Putamen (tissue), 1 donor: ENCODE data around the gene IQSEC1.

ENCODE experiments used
- DNase-seq: peaks from one replicate; pipeline ENCODE4 v3.0.0-alpha.2; 2016; ENCODE audit warnings: low spot score

IQSEC1 gene

DNA sequence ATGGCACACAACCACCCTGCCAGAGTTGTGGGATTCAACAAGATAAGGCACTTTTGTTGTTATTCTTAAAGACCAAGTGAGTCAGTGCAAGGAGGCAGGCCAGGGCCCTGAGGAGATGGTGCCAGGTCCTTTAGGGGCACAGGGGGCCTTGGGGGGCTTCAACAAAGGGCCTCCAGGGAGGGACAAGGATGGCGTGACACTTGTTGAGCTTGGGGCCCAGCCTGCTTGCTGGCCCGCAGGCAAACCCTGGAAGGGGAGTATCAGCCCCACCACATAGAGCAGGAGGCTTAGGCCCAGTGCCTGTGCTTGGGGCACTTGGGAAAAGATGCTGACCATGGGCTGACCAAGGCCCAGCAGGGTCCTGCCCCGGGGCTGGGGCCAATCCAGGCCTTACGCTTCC, 5.5 kb downstream of the IQSEC1 start:
- no peak for DNase-seq

DNA sequence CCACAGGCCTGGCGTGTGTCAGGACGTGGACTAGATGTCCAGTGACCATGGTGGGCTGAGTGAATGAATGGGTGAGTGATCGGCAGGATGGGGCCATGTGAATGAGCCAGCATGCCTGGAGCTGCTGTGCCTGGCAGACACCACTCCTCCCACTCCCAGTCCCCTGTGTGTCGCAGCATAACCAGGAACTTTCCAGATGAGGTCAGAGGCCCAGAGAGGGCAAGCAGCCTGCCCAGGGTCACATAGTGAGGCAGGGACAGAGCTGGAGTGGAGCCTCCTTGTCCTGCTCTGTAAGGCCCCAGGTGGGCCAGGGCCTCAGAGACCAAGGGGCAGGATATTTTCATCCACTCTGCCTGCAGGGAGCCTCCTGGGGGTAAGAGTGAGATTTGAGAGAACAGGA, 6.4 kb downstream of the IQSEC1 start:
- DNase-seq: no peak

DNA sequence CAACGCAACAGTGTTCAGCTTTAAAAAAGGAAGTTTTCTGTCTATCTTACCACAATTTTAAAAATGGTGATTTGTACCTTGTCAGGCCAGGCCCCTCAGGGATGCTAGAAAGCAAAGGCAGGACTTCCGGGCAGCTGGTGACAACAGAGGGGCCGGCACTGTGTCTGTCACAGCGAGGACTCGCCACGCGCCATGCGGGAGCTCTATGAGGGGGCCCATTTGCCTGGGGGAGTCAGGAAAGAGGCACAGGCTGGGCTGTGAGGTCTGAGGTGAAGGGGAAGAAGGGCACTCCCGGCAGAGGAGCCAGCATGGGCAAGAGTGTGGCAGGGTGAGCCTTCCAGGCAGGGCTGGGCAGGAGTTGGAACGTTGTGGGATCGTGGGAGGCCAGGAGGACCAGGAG, 7.0 kb downstream of the IQSEC1 start:
- DNase-seq: no peak

DNA sequence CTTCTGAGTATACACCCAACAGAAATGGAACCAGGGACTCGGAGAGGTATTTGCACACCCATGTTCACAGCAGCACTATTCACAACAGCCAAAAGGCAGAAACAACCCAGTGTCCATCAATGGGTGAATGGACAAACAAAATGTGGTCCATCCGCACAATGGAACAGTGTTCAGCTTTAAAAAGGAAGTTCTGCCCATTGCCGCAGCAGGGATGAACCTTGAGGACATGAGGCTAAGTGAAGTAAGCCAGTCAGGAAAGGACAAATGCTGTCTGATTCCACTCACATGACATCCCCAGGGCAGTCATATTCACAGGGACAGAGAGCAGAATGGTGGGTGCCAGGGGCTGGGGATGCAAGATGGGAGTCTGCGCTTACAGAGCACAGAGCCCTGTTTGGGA, 7.5 kb downstream of the IQSEC1 start:
- no peak for DNase-seq

DNA sequence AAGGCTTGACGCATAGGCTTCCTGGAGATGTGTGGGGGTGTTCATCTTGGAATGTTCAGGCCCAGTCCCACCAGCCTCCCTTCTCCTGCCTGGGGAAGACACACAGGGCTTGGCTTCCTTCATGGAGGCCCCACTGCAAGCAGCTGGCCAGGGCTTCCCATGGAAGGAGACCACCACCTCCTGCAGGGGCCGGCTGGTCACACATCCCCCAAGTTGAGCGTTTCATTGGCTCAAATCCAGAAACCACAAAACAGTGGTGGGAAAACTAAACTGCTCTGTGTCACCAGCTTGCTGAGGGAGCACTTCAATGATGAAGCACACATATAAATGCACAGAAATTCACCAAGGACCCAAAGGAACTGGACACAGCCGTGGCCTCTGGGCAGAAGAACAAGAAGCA, 8.3 kb downstream of the IQSEC1 start:
- no peak for DNase-seq

DNA sequence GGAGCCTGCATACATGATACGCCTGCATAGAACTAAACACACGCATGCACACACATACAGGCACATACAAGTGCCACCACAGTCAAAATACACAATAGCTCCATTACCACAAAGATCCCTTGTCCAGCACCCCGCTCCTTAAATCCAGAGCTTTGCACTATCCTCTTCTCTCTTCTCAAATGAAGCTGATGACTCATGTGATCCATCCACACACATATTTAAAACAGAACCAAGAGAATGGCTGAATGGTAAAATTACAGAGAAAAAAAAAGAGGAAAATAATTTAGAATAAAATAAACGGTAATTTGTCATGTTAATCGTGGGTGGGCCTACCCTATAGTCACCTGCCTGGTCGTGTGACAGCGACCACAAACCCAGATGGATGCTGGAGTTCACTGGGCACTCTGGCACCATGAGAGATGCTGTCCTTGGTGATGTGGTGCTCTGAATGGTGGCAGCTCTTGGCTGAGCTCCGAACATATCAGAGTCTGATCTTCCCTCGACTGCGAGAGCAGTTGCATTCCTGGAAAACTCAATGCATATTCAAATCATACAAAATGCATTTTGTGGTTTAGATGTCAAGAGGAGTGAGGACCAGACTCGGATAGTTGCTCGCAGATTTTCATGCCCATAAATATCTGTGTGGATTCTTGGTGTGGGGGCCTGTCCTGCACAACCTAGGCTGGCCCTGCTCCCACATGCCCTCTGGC, 8.9 kb downstream of the IQSEC1 start:
- DNase-seq: no peak

DNA sequence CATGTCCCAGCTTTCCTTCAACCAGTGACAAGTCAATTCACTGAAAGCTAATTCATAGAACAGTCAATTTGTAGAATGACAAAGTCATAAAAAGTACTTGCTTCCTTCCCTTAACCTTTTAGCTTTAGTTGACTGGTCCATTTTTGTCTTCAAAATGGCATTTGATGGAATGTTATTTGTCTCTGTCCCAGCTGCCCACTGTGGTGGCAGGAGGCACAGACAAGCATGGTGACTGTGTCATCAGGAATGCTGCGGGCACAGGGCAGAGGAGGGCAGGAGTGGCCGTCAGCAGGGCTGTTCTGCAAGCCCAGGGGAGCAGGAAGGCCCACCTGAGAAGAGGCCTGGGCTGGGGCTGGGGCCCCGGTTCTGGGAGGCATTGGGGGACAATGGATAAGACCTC, 10.0 kb downstream of the IQSEC1 start:
- DNase-seq: no peak

DNA sequence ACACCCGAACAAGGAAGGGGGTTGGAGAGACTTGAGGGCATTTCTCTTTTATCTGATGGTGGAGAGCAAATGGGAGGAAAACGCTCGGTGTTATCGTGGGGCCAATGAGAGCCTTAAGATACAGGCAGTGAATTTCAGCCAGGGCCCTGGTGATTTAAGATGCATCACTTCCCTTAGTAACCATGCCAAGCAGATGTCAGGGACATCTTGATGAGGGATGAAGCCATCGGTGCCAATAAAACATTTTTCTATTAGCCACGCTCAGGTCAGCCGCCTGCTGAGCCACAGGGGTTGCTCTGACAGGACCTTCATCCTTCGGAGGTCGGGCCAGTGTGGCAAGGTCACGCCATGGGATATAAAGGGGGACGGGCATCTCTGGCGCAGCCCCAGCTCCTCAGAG, 10.6 kb downstream of the IQSEC1 start:
- no peak for DNase-seq

DNA sequence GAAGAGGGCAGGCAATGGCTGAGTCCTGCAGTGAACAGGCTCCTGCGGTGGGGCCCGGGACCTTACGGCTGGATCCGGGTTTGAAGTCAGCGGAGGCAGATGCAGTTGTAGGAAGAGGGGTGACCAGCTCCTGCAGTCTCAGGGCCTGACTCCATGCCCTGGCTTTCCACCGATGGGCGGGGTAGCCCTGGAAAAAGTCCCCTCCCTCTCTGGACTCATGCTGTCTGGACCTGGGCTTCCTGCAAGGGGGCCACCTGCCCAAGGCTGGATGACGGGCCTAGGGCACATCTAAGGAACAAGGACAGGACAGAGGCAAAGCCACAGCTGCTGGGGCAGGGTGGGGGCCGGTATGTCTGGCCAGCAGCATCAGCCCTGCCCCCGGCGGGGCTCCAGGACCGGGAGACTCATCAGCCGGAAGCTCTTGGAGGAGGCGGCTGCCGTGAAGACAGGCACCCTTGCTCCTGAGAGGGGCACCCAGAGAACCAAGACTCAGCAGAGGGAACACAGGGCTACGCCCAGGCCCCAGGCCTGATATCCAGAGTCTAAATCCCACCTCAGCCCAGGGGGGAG, 12.8 kb downstream of the IQSEC1 start:
- no peak for DNase-seq

DNA sequence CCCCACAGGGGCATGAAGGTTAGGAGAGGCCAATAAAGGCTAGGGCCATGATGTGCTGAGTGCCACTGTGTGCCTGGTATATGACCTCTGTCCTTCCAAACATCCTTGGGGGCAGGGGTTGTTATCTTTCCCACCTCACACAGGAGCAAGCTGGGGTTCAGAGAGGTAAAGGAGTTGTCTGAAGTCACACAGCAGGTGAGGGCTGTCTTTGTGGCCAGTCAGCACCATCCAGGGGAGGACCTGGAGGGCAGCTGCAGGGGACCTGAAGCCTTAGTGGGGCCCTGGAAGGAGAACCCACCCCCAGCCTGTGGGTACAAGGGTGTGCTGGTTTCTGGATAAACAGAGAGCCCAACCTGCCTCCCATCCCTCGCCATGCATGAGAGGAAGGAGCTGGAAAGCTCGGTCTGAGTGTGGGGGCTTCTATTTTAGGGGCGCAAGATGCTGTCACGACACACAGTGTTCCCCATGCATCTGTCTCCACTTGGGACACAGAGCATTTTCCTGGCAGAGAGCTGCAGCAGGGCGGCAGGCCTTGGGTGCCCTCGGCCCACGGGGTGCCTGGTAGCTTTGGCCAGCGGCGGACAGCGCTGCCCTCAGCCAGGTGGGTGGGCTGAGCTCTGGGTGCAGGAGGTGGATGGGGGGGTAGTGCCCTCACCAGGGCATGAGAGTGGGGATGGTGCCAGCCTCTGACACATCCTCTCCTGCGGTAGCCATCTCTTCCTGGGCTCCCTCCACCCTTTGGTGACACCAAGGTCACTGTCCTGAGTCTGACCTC, 14.7 kb downstream of the IQSEC1 start:
- no peak for DNase-seq

DNA sequence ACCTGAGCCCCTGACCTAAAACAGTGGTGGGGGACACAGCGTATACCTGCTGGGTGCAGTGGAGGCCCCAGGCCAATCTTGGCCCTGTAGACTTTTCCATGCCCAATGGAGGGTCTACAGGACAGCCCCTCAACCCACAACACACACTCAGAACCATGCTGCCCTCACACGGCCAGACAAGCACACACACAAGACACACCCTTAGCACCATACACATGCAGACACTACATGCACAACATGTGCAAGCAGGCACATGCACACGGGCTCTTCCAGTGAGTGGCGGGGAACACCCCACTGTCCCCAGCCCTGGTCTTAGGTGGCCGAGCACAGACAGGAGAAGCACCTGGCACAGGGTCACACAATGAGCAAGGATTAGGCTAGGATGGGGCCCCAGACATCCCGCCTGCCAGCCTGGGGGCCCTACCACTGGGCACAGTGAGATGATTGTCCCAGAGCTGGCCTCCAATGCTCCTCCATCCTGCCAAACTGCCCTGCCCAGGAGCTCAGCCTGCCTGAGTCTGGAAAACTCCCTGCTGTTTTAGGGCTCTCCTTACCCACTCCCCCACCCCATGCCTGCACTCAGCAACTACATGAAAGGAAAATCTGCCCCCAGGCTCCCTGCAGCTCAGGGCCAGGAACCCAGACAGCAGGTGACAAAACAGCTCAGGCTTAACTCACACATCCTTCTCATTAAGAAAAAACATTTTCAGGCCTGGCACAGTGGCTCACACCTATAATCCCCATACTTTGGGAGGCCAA, 15.8 kb downstream of the IQSEC1 start:
- no peak for DNase-seq

DNA sequence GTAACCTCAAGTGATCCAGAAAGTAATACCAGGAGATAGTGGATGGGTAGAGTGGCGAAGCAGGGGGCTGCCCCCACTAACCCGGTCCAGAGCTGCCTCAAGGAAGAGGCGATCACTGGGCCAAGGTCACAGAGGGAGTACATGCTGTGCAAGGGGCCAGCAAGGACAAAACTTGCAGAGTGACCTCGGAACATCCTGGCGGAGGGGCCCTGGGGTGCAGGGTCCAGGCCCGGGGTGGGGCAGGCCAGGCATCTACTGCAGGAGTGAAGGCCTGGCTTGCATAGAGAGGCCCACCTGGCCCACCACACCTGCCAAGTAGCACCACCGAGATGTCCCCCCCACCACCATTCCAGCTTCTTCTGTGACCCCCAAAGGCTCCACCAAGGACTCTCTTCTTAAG, 17.6 kb downstream of the IQSEC1 start:
- no peak for DNase-seq

DNA sequence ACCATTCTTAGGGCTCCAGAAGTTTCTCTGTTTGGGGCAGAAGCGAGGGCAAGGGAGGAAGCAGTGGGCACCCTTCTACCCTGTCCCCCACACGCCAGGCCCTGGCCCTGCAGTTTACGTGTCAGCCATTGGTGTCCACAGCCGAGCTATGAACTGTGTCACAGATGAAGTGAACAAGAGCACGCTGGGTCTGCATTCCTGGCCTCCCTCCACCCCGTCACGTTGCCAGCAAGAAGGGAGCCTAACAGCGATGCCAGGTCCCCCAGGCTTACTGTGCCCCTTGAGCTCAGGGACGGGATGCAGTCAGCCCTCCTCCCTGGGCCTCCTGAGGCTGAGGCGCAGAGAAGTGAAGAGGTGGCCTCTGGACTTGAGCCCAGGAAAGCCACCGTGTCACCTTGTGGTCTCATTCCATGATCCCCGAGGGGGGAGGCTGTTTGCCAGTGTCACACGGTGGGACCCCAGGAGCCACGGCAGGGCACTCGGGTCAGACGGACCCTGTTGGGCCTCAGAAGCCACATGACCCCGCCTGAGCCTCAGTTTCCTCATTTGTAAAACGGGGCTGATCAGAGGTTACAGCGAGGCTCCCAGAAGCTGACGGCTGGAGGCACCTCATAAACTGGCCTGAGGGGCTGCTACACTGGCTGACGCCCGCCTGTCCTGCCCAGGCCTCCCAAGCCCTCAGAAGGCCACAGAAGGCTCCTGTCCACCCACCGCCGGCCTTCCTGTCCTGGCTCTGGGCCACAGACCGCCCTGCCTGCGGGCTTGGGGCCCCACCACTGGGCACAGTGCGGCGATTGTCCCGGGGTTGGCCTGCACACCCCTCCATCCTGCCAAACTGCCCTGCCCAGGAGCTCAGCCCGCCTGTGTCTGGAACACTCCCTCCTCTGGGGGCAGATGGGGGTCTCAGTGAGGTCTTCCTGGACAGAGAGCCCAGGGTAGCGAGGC, 18.6 kb downstream of the IQSEC1 start:
- DNase-seq: no peak

DNA sequence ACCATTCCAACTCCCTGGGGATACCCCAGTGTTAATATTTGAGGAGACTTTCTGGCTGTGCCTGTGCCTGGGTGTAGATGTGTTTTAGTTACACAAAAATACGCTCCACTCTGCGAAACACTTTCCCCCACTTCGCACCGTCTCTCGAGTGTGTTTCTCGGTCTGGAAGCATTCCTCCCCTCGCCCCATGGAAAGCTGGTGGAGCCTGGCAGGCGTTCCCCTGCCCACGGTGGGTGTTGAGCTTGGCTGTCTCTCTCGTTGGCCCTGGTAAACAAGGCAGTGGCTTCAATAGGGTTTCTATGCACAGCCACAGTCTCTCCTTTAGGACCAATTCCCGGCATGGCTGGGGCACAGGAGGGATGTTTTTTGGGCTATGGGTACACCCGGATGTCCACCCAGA, 19.3 kb downstream of the IQSEC1 start:
- DNase-seq: no peak

DNA sequence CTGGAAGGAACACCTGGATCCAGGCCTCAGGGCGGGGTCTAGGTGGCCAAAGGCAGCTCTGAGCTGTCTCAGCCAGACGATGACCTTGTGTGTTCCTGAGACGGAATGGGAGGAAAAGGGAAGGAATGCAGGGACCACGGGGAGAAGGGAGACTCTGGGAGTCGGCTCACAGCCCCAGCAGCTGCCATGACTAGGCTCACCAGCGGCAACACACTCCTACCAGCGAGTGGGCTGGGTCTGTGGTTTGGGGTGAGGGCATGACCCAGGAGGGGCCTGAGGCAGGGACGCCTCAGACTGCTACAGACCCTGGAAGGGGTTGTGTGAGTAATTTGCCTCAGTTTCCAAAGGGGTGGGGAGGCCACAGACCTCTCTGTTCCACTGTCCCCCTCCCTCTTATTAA, 19.8 kb downstream of the IQSEC1 start:
- no peak for DNase-seq

DNA sequence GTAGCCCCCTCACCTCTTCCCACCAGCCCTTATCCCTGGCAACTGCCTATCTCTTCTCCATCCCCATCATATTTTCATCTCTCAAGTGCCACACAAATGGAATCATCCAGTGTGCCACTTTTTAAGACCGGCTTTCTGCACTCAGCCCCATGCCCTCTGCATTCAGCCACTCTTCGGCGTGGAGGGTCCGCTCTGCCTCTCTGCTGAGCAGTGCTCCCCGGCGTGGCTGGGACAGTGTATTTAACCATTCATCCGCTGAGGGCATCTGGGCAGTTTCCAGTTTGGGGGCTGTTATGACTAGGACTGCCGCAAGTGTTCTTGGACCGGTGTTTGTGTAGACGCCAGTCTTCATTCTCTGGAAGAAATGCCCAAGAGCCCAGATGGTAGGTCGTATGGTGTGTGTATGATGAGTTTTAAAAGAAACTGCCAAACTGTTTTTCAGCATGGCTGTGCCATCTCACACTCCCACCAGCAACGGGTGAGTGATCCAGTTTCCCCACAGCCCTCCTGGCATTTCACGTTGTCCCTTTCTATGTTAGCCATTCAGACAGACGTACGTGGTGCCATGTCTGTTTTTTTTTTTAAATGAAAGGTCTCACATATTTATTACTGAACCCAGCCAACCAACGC, 20.9 kb downstream of the IQSEC1 start:
- no peak for DNase-seq

DNA sequence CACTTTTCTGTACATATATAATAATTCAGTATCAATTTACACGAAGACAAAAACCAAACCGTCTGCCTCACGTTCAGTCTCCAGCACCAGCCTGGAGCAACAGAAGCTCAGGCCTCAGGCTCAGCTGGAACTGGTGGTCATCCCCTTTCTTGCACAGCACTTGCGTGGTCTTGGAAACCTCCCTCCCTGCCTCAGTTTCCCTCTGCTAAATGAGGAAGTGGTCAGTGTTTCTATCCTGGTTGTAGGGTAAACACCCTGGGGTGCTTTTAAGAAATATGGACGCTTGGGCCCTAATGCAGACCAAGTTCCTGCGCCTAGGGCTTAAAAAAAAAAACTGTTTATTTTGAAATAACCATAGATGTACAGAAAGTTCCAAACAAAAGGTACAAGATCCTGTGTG, 21.6 kb downstream of the IQSEC1 start:
- DNase-seq: no peak

DNA sequence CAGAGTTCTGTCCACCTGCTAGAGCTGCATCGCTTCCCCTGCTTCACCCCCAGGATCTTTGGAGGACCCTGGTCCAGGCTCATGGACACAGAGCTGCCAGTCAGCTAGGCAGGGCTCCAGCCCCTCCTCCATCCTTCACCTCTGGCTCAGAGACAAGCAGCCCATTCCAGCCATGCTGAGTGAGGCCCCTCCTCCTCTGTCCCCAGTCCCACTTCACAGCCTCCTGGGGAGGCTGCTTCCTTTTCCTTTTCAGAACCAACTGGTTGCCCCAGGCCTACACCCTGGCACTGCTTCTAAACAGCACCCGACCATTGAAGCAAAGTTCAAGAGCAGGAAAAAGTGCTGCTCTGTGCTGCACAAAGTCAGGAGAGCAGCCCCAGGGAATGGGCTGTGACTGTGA, 22.2 kb downstream of the IQSEC1 start:
- DNase-seq: no peak

DNA sequence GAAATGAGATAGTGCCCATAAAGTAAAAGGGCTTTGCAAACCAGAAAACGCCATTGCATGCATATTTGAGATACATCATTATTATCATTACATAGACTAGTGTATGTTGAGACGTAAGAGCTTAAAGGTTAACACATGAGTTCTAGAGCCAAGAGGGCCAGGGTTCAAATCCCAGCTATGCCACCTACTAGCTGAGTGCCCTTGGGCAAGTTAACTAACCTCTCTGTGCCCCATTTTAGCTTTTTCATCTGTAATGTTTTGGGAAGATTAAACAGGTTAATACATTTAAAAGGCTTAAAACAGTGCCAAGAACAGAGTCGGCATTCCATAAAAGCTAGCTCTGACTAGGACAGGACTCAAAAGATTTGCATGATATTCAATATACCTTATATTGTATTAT, 22.8 kb downstream of the IQSEC1 start:
- no peak for DNase-seq

DNA sequence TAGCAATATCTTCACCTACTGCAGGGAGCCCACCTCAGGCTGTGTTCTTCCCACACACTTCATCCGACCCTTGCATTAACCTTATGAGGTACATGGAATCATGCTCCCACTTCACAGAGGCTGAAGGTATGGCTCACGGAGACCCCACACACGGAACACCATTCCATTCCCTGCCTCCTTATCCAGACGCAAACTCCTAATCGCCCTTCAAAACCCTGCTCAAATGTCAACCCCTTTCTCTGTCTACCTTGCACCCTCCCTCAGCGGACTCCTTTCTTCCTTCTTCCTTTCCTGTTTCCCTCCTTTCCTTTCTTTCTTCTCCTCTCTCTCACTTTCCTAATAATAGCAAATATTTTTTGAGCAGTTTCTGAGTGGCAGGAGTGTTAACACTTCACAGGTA, 23.8 kb downstream of the IQSEC1 start:
- no peak for DNase-seq
